Stomach (tissue), 9 donors: ENCODE data around the gene ARHGEF12. TPM values are rescaled to one million over a fixed set of nuclear protein-coding genes. Genes with fewer than 3 reads are reported as not detected.

ENCODE experiments used
- DNase-seq, 2 donors: peaks; one replicate each; pipeline versions ENCODE4 v3.0.0 to v3.0.0-alpha.2; 2013 to 2019
- H3K27ac ChIP-seq, 5 donors: fragments of 200-600 bp in 4 of 5; sonication (generic) in 4 of 5; one replicate each; pipeline ENCODE4 v1.5.1; 2013 to 2019; ENCODE audit warnings: mild to moderate bottlenecking in 1 of 5, moderate library complexity in 1 of 5
- H3K27me3 ChIP-seq, 3 donors: fragments of 200-600 bp; sonication (generic); one replicate each; pipeline ENCODE4 v1.5.1; 2017 to 2019; ENCODE audit warnings: mixed run types in 1 of 3
- H3K36me3 ChIP-seq, 4 donors: fragments of 200-600 bp; sonication (generic); 1 replicate in 3 of 4; 2 replicates in 1 of 4; pipeline ENCODE4 v1.5.1; 2016 to 2019
- H3K4me1 ChIP-seq, 4 donors: fragments of 200-600 bp; sonication (generic); one replicate each; pipeline ENCODE4 v1.5.1; 2016 to 2019
- H3K4me3 ChIP-seq, 4 donors: fragments of 200-600 bp; sonication (generic) in 3 of 4; one replicate each; pipeline ENCODE4 v1.5.1; 2016 to 2019; ENCODE audit warnings: mild to moderate bottlenecking in 1 of 4
- H3K9me3 ChIP-seq, 4 donors: fragments of 200-600 bp; sonication (generic); one replicate each; pipeline ENCODE4 v1.5.1; 2016 to 2019
- CTCF ChIP-seq, 7 experiments: fragments of 450-650 bp in 4 of 7; fragments of 200-600 bp in 3 of 7; sonication (generic) in 3 of 7; IDR thresholded peaks; one replicate each; pipeline ENCODE4 v1.5.1; 2016 to 2019; ENCODE audit warnings: antibody characterized with exemption in 7 of 7, control low read depth in 2 of 7, mild to moderate bottlenecking in 1 of 7
- EP300 ChIP-seq: sonication (generic); formaldehyde crosslinking; IDR thresholded peaks from one replicate; pipeline ENCODE4 v1.6.1; 2017; ENCODE audit warnings: antibody characterized with exemption
- POLR2A ChIP-seq, 4 donors: fragments of 450-650 bp; IDR thresholded peaks; one replicate each; pipeline ENCODE4 v1.6.1; 2016; ENCODE audit warnings: antibody characterized with exemption in 4 of 4, control low read depth in 2 of 4, mild to moderate bottlenecking in 1 of 4, moderate library complexity in 1 of 4
- POLR2AphosphoS5 ChIP-seq, 3 donors: sonication (generic); formaldehyde crosslinking; IDR thresholded peaks; one replicate each; pipeline ENCODE4 v1.6.1; 2016; ENCODE audit warnings: antibody characterized with exemption in 3 of 3
- WGBS, 5 donors: extraction: QIAGEN DNeasy Blood & Tissue Kit in 3 of 5; methylation state at CpG; one replicate each; pipeline versions ENCODE4 v1.1.5 to v1.1.7; 2013 to 2018; 5-methylcytosine and 5-hydroxymethylcytosine counted together
- intact Hi-C: fragments of 100-400 bp; cut with DNase I; formaldehyde crosslinking; loops from one replicate; pipeline ENCODE4 v1.15.1; 2023; ENCODE audit warnings: low total_unique reads
- polyA plus RNA-seq, 3 donors: library from polyadenylated mRNA; stranded (reverse); fragments of 200-250 nt; gene quantifications; one replicate each; pipeline ENCODE4 v1.2.3, GENCODE V29; 2013
- total RNA-seq, 5 donors: library from RNA; depleted of rRNA; stranded (reverse); fragments of >200 nt; gene quantifications; one replicate each; pipeline versions ENCODE4 v1.1.0 to v1.2.3, GENCODE V29; 2014 to 2016
- donor health status: healthy with polysubstance abuse.
- donor health status: Bipolar disorder and iron deficiency.
- donor health status: healthy.

The ARHGEF12 gene
- total and polyA plus RNA-seq, 8 donors = 11.5 to 186 (median 43.5) TPM

DNA sequence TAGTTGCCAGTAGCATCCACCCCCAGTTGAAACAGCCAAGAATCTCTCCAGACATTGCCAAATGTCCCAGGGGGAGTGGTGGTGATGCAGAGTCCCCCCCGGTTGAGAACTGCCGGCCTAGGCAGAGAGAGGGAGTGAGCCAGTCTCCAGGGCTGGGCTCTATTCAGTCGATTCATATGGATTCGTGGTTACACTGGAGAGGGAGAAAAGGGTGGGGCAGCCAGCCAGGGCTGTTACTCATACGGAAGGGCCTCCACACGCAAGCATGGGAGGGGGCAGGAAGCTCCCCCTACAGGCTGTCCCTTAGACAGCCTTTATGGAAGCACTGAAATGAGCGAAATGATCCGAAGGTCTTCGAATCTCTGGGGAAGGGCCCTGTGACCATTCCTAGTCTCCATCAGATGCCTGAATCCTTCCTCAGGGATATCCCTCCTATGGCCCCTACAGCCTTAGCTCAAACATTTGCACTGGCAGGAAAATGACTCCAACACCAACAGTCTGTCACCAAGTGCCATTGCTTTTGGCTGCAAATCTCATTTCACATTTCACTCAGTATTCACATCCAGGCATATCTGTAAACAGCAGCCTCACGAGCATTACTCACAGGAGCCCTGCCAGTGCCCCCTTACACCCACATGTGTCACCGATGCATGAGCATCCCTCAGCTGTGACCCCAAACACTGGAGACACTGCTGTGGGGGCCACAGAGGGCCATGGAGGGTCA is 29.5 kb upstream of the ARHGEF12 start:
- H3K27ac ChIP-seq = no peak overlapping the region
- peaks cover 0 to 30% (median 17%) of the 10 kb centered on the region in 4 donors for H3K4me1 ChIP-seq
- TF ChIP-seq CTCF (IDR thresholded peaks at IDR 0.05) = no peak
- no peak for TF ChIP-seq EP300
- TF ChIP-seq POLR2A (IDR thresholded peaks at IDR 0.05) = no peak
- TF ChIP-seq POLR2AphosphoS5 (IDR thresholded peaks at IDR 0.05) = peak in 1 of 3 donors; percentile 48
- no peak overlapping the region for H3K4me3 ChIP-seq
- H3K36me3 ChIP-seq = no peaks in the 10 kb centered on the region
- 51 to 57% (median 53%) methylated on average over 10 to 11 of the region's 11 CpGs for WGBS, 5 donors
- peak; percentile 69 to 79 for DNase-seq
- no peaks in the 10 kb centered on the region for H3K27me3 ChIP-seq
- intact Hi-C loops = no loop called here
- no peaks in the 10 kb centered on the region for H3K9me3 ChIP-seq

GRCh38 chr11:120307476-120307875 is 28.7 kb upstream of the ARHGEF12 start:
- Histone ChIP-seq H3K4me1 (peaks cover 0 to 23% (median 12%) of the 10 kb centered on the region in 4 donors), H3K27me3 (no peaks in the 10 kb centered on the region), H3K36me3 (no peaks in the 10 kb centered on the region), H3K27ac (no peak overlapping the region), H3K9me3 (no peaks in the 10 kb centered on the region), H3K4me3 (no peak overlapping the region)
- intact Hi-C loops = no loop called here
- TF ChIP-seq EP300 (no peak), POLR2A (IDR thresholded peaks at IDR 0.05) (no peak), CTCF (IDR thresholded peaks at IDR 0.05) (no peak), POLR2AphosphoS5 (IDR thresholded peaks at IDR 0.05) (no peak)
- 90 to 96% (median 94%) methylated on average over 7 to 11 of the region's 11 CpGs for WGBS, 5 donors
- no peak for DNase-seq

DNA sequence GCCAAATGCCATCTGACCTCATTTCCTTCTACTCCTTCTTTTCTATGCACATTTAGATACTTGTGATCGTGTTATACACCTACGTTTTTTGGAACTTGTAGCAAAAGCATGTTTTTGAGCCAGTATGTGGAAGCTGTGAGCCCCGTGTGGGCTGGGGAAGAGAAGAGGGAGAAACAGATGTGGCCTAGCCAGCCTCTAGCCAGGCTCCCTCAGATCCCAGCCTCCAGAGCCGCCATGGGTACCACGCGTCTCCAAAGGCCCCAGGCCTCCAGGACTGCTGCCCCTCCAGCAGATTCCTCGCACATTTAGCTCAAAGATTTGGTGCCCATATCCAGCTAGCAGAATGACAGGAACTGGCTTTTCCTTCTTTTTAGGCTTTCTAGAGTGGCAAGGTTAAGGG is 28.1 kb upstream of the ARHGEF12 start:
- no peak overlapping the region for H3K4me3 ChIP-seq
- H3K27me3 ChIP-seq = no peaks in the 10 kb centered on the region
- TF ChIP-seq POLR2AphosphoS5 (IDR thresholded peaks at IDR 0.05) = no peak
- intact Hi-C loops = no loop called here
- no peaks in the 10 kb centered on the region for H3K9me3 ChIP-seq
- 87 to 94% (median 91%) methylated on average over 7 of the region's 7 CpGs for WGBS, 5 donors
- H3K27ac ChIP-seq = no peak overlapping the region
- no peak for DNase-seq
- peaks cover 0 to 17% (median 7%) of the 10 kb centered on the region in 4 donors for H3K4me1 ChIP-seq
- H3K36me3 ChIP-seq = no peaks in the 10 kb centered on the region

GRCh38 chr11:120310870-120311269 is 25.3 kb upstream of the ARHGEF12 start:
- Histone ChIP-seq H3K27me3 (no peaks in the 10 kb centered on the region), H3K36me3 (no peaks in the 10 kb centered on the region), H3K9me3 (no peaks in the 10 kb centered on the region), H3K4me3 (no peak overlapping the region), H3K27ac (no peak overlapping the region), H3K4me1 (peaks cover 0 to 15% (median 6%) of the 10 kb centered on the region in 4 donors)
- intact Hi-C loops = no loop called here
- 23 to 51% (median 38%) methylated on average over 3 of the region's 3 CpGs for WGBS, 5 donors
- peak in 1 of 2 donors; percentile 17 for DNase-seq
- no peak for TF ChIP-seq POLR2AphosphoS5 (IDR thresholded peaks at IDR 0.05)
- no peak for TF ChIP-seq EP300

DNA sequence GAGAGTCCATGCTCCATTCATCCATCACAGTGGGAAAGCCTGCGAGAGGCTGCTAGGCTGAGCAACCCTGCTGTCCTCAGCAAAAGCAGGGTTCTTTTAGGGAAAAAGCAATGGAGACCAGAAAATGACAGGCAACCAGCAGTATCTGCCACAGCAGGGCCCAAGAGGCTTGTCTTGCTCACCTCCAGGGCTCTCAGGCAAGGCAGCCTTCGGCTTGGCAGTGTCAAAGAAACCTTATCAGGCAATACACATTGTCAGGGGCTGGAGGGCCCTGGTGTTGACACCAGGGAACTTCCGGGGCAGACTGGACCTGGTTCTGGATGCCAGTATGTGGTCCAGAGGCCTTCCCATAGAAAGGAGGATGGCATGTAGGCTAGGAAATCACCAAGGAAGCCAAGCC is 21.4 kb upstream of the ARHGEF12 start:
- H3K4me1 ChIP-seq = peaks cover 13 to 29% (median 23%) of the 10 kb centered on the region in 4 donors
- H3K9me3 ChIP-seq = no peaks in the 10 kb centered on the region
- no peaks in the 10 kb centered on the region for H3K36me3 ChIP-seq
- TF ChIP-seq EP300 = no peak
- no peak for TF ChIP-seq POLR2AphosphoS5 (IDR thresholded peaks at IDR 0.05)
- no peak for TF ChIP-seq POLR2A (IDR thresholded peaks at IDR 0.05)
- no peak for TF ChIP-seq CTCF (IDR thresholded peaks at IDR 0.05)
- no peak for DNase-seq
- no peaks in the 10 kb centered on the region for H3K27me3 ChIP-seq
- no peak overlapping the region for H3K27ac ChIP-seq
- intact Hi-C loops = no loop called here
- no peak overlapping the region for H3K4me3 ChIP-seq
- 57 to 80% (median 64%) methylated on average over 2 to 3 of the region's 3 CpGs for WGBS, 5 donors
